GM12878 (cell line): ENCODE measurements around the gene OR11H6. TPM values are rescaled to one million over a fixed set of nuclear protein-coding genes. Genes with fewer than 3 reads are reported as not detected.
"Not testable (repeated sequence)": the region's sequence is repeated elsewhere in the genome, so short reads cannot be mapped to it uniquely, and the experiment has no call there.

Experiments used
- ATAC-seq: fragments of 200-7000 bp; cut with Tn5 transposase; 3 replicates; pipeline ENCODE4 v1.9.1; 2020; ENCODE audit warnings: mild to moderate bottlenecking, moderate library complexity
- BruUV-seq: library from RNA; stranded (reverse); fragments of 400-500 nt; replicated peaks from 2 replicates; lab custom pipeline; 2021; lab: Mats Ljungman, UMichigan
- CTCF ChIA-PET: fragments of 300-600 bp; sonication (Branson Sonifier 250); formaldehyde crosslinking; extraction: SDS; loops from one replicate; lab custom pipeline; 2021; ENCODE audit warnings: inconsistent platforms; lab: Yijun Ruan, JAX
- POLR2A ChIA-PET: fragments of 350-600 bp; formaldehyde crosslinking; extraction: SDS; loops from one replicate; lab custom pipeline; 2021; ENCODE audit warnings: inconsistent platforms; lab: Charles Lee
- RAD21 ChIA-PET: fragments of 300-600 bp; sonication (Branson Sonifier 250); formaldehyde crosslinking; loops from one replicate; lab custom pipeline; 2023; ENCODE audit warnings: antibody characterized with exemption; ENCODE audit not compliant: unreplicated experiment; lab: Charles Lee
- SMC1A ChIA-PET: fragments of 300-600 bp; sonication (Branson Sonifier 250); formaldehyde crosslinking; loops from one replicate; lab custom pipeline; 2023; ENCODE audit not compliant: unreplicated experiment, uncharacterized antibody; lab: Charles Lee
- DNase-seq: peaks from one replicate; pipeline ENCODE4 v3.0.0-alpha.2; 2011; ENCODE audit warnings: low read depth, low spot score
- FAIRE-seq: peaks from 3 replicates; lab custom pipeline; 2011; peaks lifted over from hg19 to GRCh38; lab: Jason Lieb, UNC
- H2AFZ ChIP-seq: 2 replicates; pipeline ENCODE4 v1.6.0; 2011; ENCODE audit warnings: low read depth, low read length, control low read depth; ENCODE audit not compliant: control insufficient read depth
- H3K27ac ChIP-seq: 2 replicates; pipeline ENCODE4 v1.5.1; 2011; ENCODE audit warnings: control low read depth; ENCODE audit not compliant: control insufficient read depth, insufficient read depth
- H3K27me3 ChIP-seq, 2 experiments: replicated peaks in 1 of 2; 2 replicates each; pipeline versions ENCODE4 v1.6.0 to v1.6.1; 2011; ENCODE audit warnings: low read length in 1 of 2; ENCODE audit not compliant: control insufficient read depth in 2 of 2, insufficient read depth in 2 of 2
- H3K36me3 ChIP-seq, 2 experiments: 2 replicates each; pipeline ENCODE4 v1.5.1; 2011; ENCODE audit warnings: low read length in 1 of 2; ENCODE audit not compliant: control insufficient read depth in 2 of 2, insufficient read depth in 2 of 2
- H3K4me1 ChIP-seq: 2 replicates; pipeline ENCODE4 v1.6.1; 2011; ENCODE audit warnings: mild to moderate bottlenecking, low read length, moderate library complexity, mixed read lengths; ENCODE audit not compliant: control insufficient read depth, insufficient read depth
- H3K4me2 ChIP-seq: 2 replicates; pipeline ENCODE4 v1.6.0; 2011; ENCODE audit warnings: control low read depth; ENCODE audit not compliant: control insufficient read depth, insufficient read depth
- H3K4me3 ChIP-seq: fragments of 200-600 bp; sonication (generic); 2 replicates; pipeline ENCODE4 v1.5.1; 2016
- H3K79me2 ChIP-seq: 2 replicates; pipeline ENCODE4 v1.6.0; 2011; ENCODE audit warnings: low read length; ENCODE audit not compliant: control insufficient read depth, insufficient read depth
- H3K9ac ChIP-seq: 2 replicates; pipeline ENCODE4 v1.8.0; 2011; ENCODE audit warnings: low read length, control low read depth, mixed read lengths; ENCODE audit not compliant: control insufficient read depth, insufficient read depth
- H3K9me3 ChIP-seq: replicated peaks from 3 replicates; pipeline ENCODE4 v1.5.1; 2011; ENCODE audit warnings: mild to moderate bottlenecking, low read length; ENCODE audit not compliant: control insufficient read depth, insufficient read depth
- H4K20me1 ChIP-seq: 2 replicates; pipeline ENCODE4 v1.6.0; 2011; ENCODE audit not compliant: control insufficient read depth, insufficient read depth
- ATF7 ChIP-seq: fragments of 450-650 bp; IDR thresholded peaks from 2 replicates; pipeline ENCODE4 v1.6.1; 2016; ENCODE audit warnings: low read depth, mild to moderate bottlenecking
- BHLHE40 ChIP-seq, 2 experiments: fragments of 450-650 bp in 1 of 2; IDR thresholded peaks; 2 replicates each; pipeline ENCODE4 v1.6.1; 2011 to 2017; ENCODE audit warnings: low read depth in 2 of 2, borderline replicate concordance in 1 of 2, improper control_type of control experiment in 1 of 2, low read length in 1 of 2, mild to moderate bottlenecking in 1 of 2
- MTA2 ChIP-seq: fragments of 450-650 bp; IDR thresholded peaks from 2 replicates; pipeline ENCODE4 v1.6.1; 2016; ENCODE audit warnings: low read depth, mild to moderate bottlenecking, moderate library complexity
- NFIC ChIP-seq: IDR thresholded peaks from 2 replicates; pipeline ENCODE4 v1.6.1; 2012; ENCODE audit warnings: low read depth, mild to moderate bottlenecking, inconsistent platforms, low read length, moderate library complexity
- PML ChIP-seq: IDR thresholded peaks from 2 replicates; pipeline ENCODE4 v1.6.1; 2012; ENCODE audit warnings: low read length, inconsistent platforms
- ZZZ3 ChIP-seq: IDR thresholded peaks from 2 replicates; pipeline ENCODE4 v1.6.1; 2011; ENCODE audit warnings: low read depth; ENCODE audit not compliant: control insufficient read depth, insufficient read length
- WGBS: methylation state at CpG from one replicate; pipeline ENCODE4 v1.1.6; 2016; ENCODE audit warnings: low lambda C conversion rate; ENCODE audit not compliant: insufficient replicate concordance, insufficient coverage; ENCODE audit errors: missing lambda C conversion rate; 5-methylcytosine and 5-hydroxymethylcytosine counted together
- in situ Hi-C: fragments of 300-500 bp; cut with MboI; formaldehyde crosslinking; loops from 9 replicates; pipeline ENCODE4 v1.14.3; 2018; ENCODE audit warnings: mixed read lengths
- intact Hi-C: fragments of 100-400 bp; cut with micrococcal nuclease; formaldehyde crosslinking; loops from one replicate; pipeline ENCODE4 v1.14.2; 2022; ENCODE audit not compliant: unreplicated experiment
- polyA plus RNA-seq, 11 experiments: library from polyadenylated mRNA; depleted of rRNA in 4 of 11; unstranded in 6 of 11; stranded (reverse) in 5 of 11; fragments of >200 nt; fragmentation: Nextera tagmentation in 4 of 11; fragmentation: Illumina TruSeq in 1 of 11; extraction: Ambion mirVana in 4 of 11; extraction: Trizol in 1 of 11; gene quantifications; 1 replicate in 1 of 11; 2 replicates in 10 of 11; pipeline versions ENCODE4 v1.2.1 to v1.2.3, GENCODE V29; 2011 to 2016; ENCODE audit warnings: inconsistent platforms in 2 of 11, missing spikeins in 2 of 11, low read depth in 1 of 11
- total RNA-seq, 4 experiments: library from RNA; depleted of rRNA in 3 of 4; stranded (reverse); fragments of >200 nt in 3 of 4; fragmentation: Illumina TruSeq in 1 of 4; extraction: Trizol in 1 of 4; gene quantifications; 2 replicates each; pipeline versions ENCODE4 v1.2.1 to v1.2.3, GENCODE V29; 2013 to 2021

The OR11H6 gene
- total and polyA plus RNA-seq, 10 of the 15 experiments (the other 5 are each of a cell fraction or from before 2014, with no cell fraction given) = not detected

DNA sequence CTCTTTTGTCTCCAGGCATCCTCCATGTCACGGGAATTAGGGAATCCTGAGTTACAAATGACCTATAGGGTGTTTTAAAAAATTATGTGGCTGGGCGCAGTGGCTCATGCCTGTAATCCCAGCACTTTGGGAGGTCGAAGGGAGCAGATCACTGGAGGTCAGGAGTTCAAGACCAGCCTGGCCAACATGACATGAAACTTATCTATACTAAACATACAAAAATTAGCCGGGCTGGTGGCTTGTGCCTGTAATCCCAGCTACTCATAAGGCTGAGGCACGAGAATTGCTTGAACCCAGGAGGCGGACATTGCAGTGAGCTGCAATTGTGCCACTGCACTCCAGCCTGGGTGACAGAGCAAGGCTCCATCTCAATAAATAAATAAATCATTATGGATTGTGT, 28.3 kb upstream of the OR11H6 start:
- FAIRE-seq, H3K4me2 ChIP-seq, CTCF ChIA-PET, H3K27me3 ChIP-seq, DNase-seq, in situ Hi-C loops, H3K4me3 ChIP-seq, H4K20me1 ChIP-seq, RAD21 ChIA-PET, H3K36me3 ChIP-seq, SMC1A ChIA-PET, H2AFZ ChIP-seq, H3K9ac ChIP-seq, intact Hi-C loops, POLR2A ChIA-PET, H3K9me3 ChIP-seq, H3K79me2 ChIP-seq, H3K4me1 ChIP-seq, H3K27ac ChIP-seq, BruUV-seq, ATAC-seq: not testable (repeated sequence)
- WGBS = 37% methylated on average over 6 of the region's 6 CpGs

- ChIA-PET SMC1A (interaction anchor here (1.2 kb wide), 1 partner anchor 99 kb away, joined by 3 read pairs; no protein-coding TSS in a partner anchor), RAD21 (no interaction called here), CTCF (no interaction called here), POLR2A (no interaction called here)
- no peaks in the 10 kb centered on the region for H3K4me1 ChIP-seq
- H3K36me3 ChIP-seq = no peaks in the 10 kb centered on the region
- intact Hi-C loops (no loop called here), in situ Hi-C loops (no loop called here)
- no TSS peak for BruUV-seq
- no peak overlapping the region for H3K9ac ChIP-seq
- DNase-seq (no peak), FAIRE-seq (no peak), ATAC-seq (no peak)
- no peaks in the 10 kb centered on the region for H3K27me3 ChIP-seq
- no peaks in the 10 kb centered on the region for H3K9me3 ChIP-seq
- WGBS = 15% methylated on average over 2 of the region's 2 CpGs
- H3K4me3 ChIP-seq = no peak overlapping the region
- no peak overlapping the region for H3K27ac ChIP-seq
- H4K20me1 ChIP-seq = no peaks in the 10 kb centered on the region
- H3K79me2 ChIP-seq = no peaks in the 10 kb centered on the region
- no peak overlapping the region for H3K4me2 ChIP-seq
- no peak overlapping the region for H2AFZ ChIP-seq
- TF ChIP-seq BHLHE40 (IDR thresholded peaks at IDR 0.05; ENCODE audit: borderline replicate concordance in 1 of 2, low read depth in 2 of 2, low read length in 1 of 2) = no peak
- no peak for TF ChIP-seq ZZZ3
- TF ChIP-seq NFIC = no peak
- TF ChIP-seq ATF7 = no peak
- TF ChIP-seq MTA2 = no peak
- TF ChIP-seq PML = no peak
These were observed 27.6 kb upstream of the OR11H6 start for GRCh38 chr14:20195911-20196310.
